A549 (cell line): ENCODE measurements around the gene PAM. TPM values are rescaled to one million over a fixed set of nuclear protein-coding genes. Genes with fewer than 3 reads are reported as not detected.
A peak's percentile ranks its signal among the peaks of the same experiment; 100 is the strongest.

Source experiments
- ATAC-seq, 2 experiments: fragments of 200-7000 bp in 1 of 2; fragments of >200 bp in 1 of 2; cut with Nextera tagmentation in 1 of 2; cut with Tn5 transposase in 1 of 2; 3 replicates each; pipeline versions ENCODE4 v1.8.0 to v1.9.1; 2018 to 2020; ENCODE audit warnings: mild to moderate bottlenecking in 1 of 2, moderate library complexity in 1 of 2
- CTCF ChIA-PET: fragments of 300-600 bp; sonication (Branson Sonifier 250); formaldehyde crosslinking; extraction: SDS; loops from one replicate; lab custom pipeline; 2021; ENCODE audit warnings: antibody characterized with exemption, inconsistent platforms; lab: Yijun Ruan, JAX
- POLR2A ChIA-PET: fragments of 350-600 bp; formaldehyde crosslinking; extraction: SDS; loops from one replicate; lab custom pipeline; 2021; ENCODE audit warnings: antibody characterized with exemption, inconsistent platforms; lab: Yijun Ruan, JAX
- DNase-seq, 2 experiments: peaks; one replicate each; pipeline versions ENCODE4 v3.0.0 to v3.0.0-alpha.2; 2011 to 2016; ENCODE audit warnings: low read depth in 1 of 2, low spot score in 1 of 2
- FAIRE-seq: peaks from 2 replicates; lab custom pipeline; 2011; peaks lifted over from hg19 to GRCh38; lab: Jason Lieb, UNC
- H3K27ac ChIP-seq, 2 experiments: fragments of >200 bp; sonication (Bioruptor Twin); formaldehyde crosslinking; 3 replicates each; pipeline ENCODE4 v1.5.1; 2016 to 2017
- H3K4me1 ChIP-seq: fragments of >200 bp; sonication (Bioruptor Twin); formaldehyde crosslinking; 3 replicates; pipeline ENCODE4 v1.6.1; 2016
- H3K4me2 ChIP-seq: fragments of >200 bp; sonication (Bioruptor Twin); formaldehyde crosslinking; 3 replicates; pipeline ENCODE4 v1.6.1; 2016
- H3K4me3 ChIP-seq: fragments of >200 bp; sonication (Bioruptor Twin); formaldehyde crosslinking; 3 replicates; pipeline ENCODE4 v1.5.1; 2016
- H3K9me3 ChIP-seq: fragments of >200 bp; sonication (Bioruptor Twin); formaldehyde crosslinking; 3 replicates; pipeline ENCODE4 v1.6.1; 2016
- CBX8 ChIP-seq: fragments of 200-600 bp; sonication (generic); IDR thresholded peaks from 2 replicates; pipeline ENCODE4 v1.6.1; 2016
- ELK1 ChIP-seq: fragments of 150-350 bp; IDR thresholded peaks from 2 replicates; pipeline ENCODE4 v1.6.1; 2014; ENCODE audit warnings: low read depth, mild to moderate bottlenecking, low read length
- EP300 ChIP-seq, 2 experiments: fragments of >200 bp; sonication (Bioruptor Twin); formaldehyde crosslinking; IDR thresholded peaks; 2 replicates in 1 of 2; 3 replicates in 1 of 2; pipeline ENCODE4 v1.6.1; 2016 to 2017
- FOSL2 ChIP-seq, 2 experiments: fragments of 450-650 bp in 1 of 2; fragments of >200 bp in 1 of 2; sonication (Bioruptor Twin) in 1 of 2; formaldehyde crosslinking; IDR thresholded peaks; 2 replicates each; pipeline versions ENCODE4 v1.5.0 to v1.6.1; 2016 to 2020; ENCODE audit warnings: mild to moderate bottlenecking in 1 of 2, moderate library complexity in 1 of 2
- HES2 ChIP-seq: fragments of >200 bp; sonication (Bioruptor Twin); formaldehyde crosslinking; IDR thresholded peaks from 2 replicates; pipeline ENCODE4 v1.6.1; 2016
- HOXA7 ChIP-seq: fragments of 250-450 bp; sonication (Bioruptor Pico); IDR thresholded peaks from 2 replicates; pipeline ENCODE4 v1.5.0; 2020; ENCODE audit warnings: mild to moderate bottlenecking, moderate library complexity
- MAX ChIP-seq: IDR thresholded peaks from 2 replicates; pipeline ENCODE4 v1.6.1; 2012
- NPAS2 ChIP-seq: fragments of 250-450 bp; sonication (Bioruptor Pico); IDR thresholded peaks from 2 replicates; pipeline ENCODE4 v1.8.0; 2022; ENCODE audit warnings: mild to moderate bottlenecking, moderate library complexity, borderline replicate concordance
- PHF8 ChIP-seq: fragments of 200-600 bp; sonication (generic); IDR thresholded peaks from 2 replicates; pipeline ENCODE4 v1.6.1; 2016; ENCODE audit warnings: low read depth, mild to moderate bottlenecking, antibody characterized with exemption, moderate library complexity, borderline replicate concordance
- RFX5 ChIP-seq: fragments of 450-650 bp; IDR thresholded peaks from 2 replicates; pipeline ENCODE4 v1.7.1; 2014; ENCODE audit warnings: antibody characterized with exemption, mild to moderate bottlenecking, moderate library complexity
- TP53 ChIP-seq: fragments of 250-450 bp; sonication (Bioruptor Pico); IDR thresholded peaks from 2 replicates; pipeline ENCODE4 v1.5.0; 2021; ENCODE audit warnings: mild to moderate bottlenecking, moderate library complexity
- ZFP36 ChIP-seq: fragments of 450-650 bp; IDR thresholded peaks from 2 replicates; pipeline ENCODE4 v1.6.1; 2014; ENCODE audit warnings: borderline replicate concordance; ENCODE audit not compliant: partially characterized antibody
- WGBS: methylation state at CpG from one replicate; pipeline ENCODE4 v1.1.6; 2017; ENCODE audit errors: missing lambda C conversion rate; 5-methylcytosine and 5-hydroxymethylcytosine counted together
- polyA plus RNA-seq, 4 experiments: library from polyadenylated mRNA; depleted of rRNA in 3 of 4; stranded (reverse); fragments of >200 nt; fragmentation: RNase III in 1 of 4; extraction: RNeasy Plus Mini Kit Qiagen cat#74134 plus additional on column Dnase treatment in 1 of 4; gene quantifications; 2 replicates in 3 of 4; 3 replicates in 1 of 4; pipeline ENCODE4 v1.2.3, GENCODE V29; 2011 to 2017

The PAM gene
- polyA plus RNA-seq, 2 of the 4 experiments (the other 2 are of a cell fraction), result 21.5 to 25.1 TPM

GRCh38 chr5:102865171-102865509, 110.0 kb downstream of the PAM start:
- FAIRE-seq, result peak; percentile 54
- no peak for TF ChIP-seq ELK1
- TF ChIP-seq FOSL2 (IDR thresholded peaks at IDR 0.05), result no peak
- no peak for TF ChIP-seq FOSL2 (CRISPR knock-in tag; IDR thresholded peaks at IDR 0.05)
- no peak for TF ChIP-seq EP300 (IDR thresholded peaks at IDR 0.05)
- TF ChIP-seq CBX8, result peak; percentile 82; the same call in 1 of the 2 replicates
- TF ChIP-seq, all 56 proteins: peak for 1
- Histone ChIP-seq H3K9me3 (no peaks in the 10 kb centered on the region), H3K4me3 (peak overlapping the region; percentile 57), H3K4me1 (peaks cover 4% of the 10 kb centered on the region; the same call in 2 of the 3 replicates), H3K27ac (peak overlapping the region; percentile 65 to 84), H3K4me2 (peak overlapping the region; percentile 95)
- ATAC-seq, result peak; percentile 17 to 27; a peak in 2 of 6 replicates
- 14% methylated on average over 3 of the region's 3 CpGs for WGBS
- no peak for DNase-seq
- ChIA-PET POLR2A (no interaction called here), CTCF (interaction anchor here (0.8 to 1.3 kb wide), 2 partner anchors 46 to 191 kb away, joined by 3 read pairs; no protein-coding TSS in a partner anchor)

GRCh38 chr5:102865510-102866236, 110.6 kb downstream of the PAM start:
- CTCF ChIA-PET, result interaction anchor here (0.8 to 1.3 kb wide), 3 partner anchors 46 to 191 kb away, joined by 3 read pairs; no protein-coding TSS in a partner anchor
- ATAC-seq, result peak; percentile 94 to 96
- TF ChIP-seq TP53 (no peak), PHF8 (0 out of 2 replicates have a peak, but pooled peaks have one; percentile 11), HOXA7 (CRISPR knock-in tag) (no peak), HES2 (no peak), NPAS2 (CRISPR knock-in tag) (no peak), FOSL2 (IDR thresholded peaks at IDR 0.05) (no peak), FOSL2 (CRISPR knock-in tag; IDR thresholded peaks at IDR 0.05) (0 out of 2 replicates have a peak, but pooled peaks have one; percentile 26), EP300 (IDR thresholded peaks at IDR 0.05) (no peak)
- WGBS, result 1% methylated on average over 41 of the region's 54 CpGs
- H3K4me2 ChIP-seq, result peak overlapping the region; percentile 95
- no peaks in the 10 kb centered on the region for H3K9me3 ChIP-seq
- DNase-seq, result peak; percentile 17 to 34
- POLR2A ChIA-PET, result no interaction called here
- no peak for FAIRE-seq
- H3K4me3 ChIP-seq, result peak overlapping the region; percentile 57
- H3K27ac ChIP-seq, result peak overlapping the region; percentile 65 to 84
- H3K4me1 ChIP-seq, result peaks cover 4% of the 10 kb centered on the region; the same call in 2 of the 3 replicates

- TF ChIP-seq MAX (no peak), ZFP36 (peak; percentile 8)
- ATAC-seq (peak; percentile 20 to 38; a peak in 3 of 6 replicates), FAIRE-seq (no peak), DNase-seq (no peak)
- ChIA-PET CTCF (interaction anchor here (0.8 to 1.3 kb wide), 2 partner anchors 45 to 105 kb away, joined by 3 read pairs; no protein-coding TSS in a partner anchor), POLR2A (no interaction called here)
- Histone ChIP-seq H3K9me3 (no peaks in the 10 kb centered on the region), H3K4me1 (peaks cover 4% of the 10 kb centered on the region; the same call in 2 of the 3 replicates), H3K4me2 (peak overlapping the region; percentile 95), H3K4me3 (peak overlapping the region; percentile 57), H3K27ac (peak overlapping the region; percentile 65 to 84)
- 7% methylated on average over 7 of the region's 7 CpGs for WGBS
These were observed 111.1 kb downstream of the PAM start for GRCh38 chr5:102866237-102866600.

GRCh38 chr5:102867992-102868662, 113.0 kb downstream of the PAM start:
- peaks cover 4% of the 10 kb centered on the region; the same call in 2 of the 3 replicates for H3K4me1 ChIP-seq
- no peak overlapping the region for H3K27ac ChIP-seq
- WGBS, result 77% methylated on average over 3 of the region's 3 CpGs
- FAIRE-seq, result no peak
- no peak for DNase-seq
- no peak for ATAC-seq
- CTCF ChIA-PET, result interaction anchor here (2.2 kb wide), 1 partner anchor 104 kb away, joined by 6 read pairs; no protein-coding TSS in a partner anchor
- no peak overlapping the region for H3K4me3 ChIP-seq
- TF ChIP-seq RFX5 (no peak), FOSL2 (IDR thresholded peaks at IDR 0.05) (no peak), FOSL2 (CRISPR knock-in tag; IDR thresholded peaks at IDR 0.05) (peak; percentile 31; the same call in 1 of the 2 replicates)
- H3K4me2 ChIP-seq, result no peak overlapping the region
- POLR2A ChIA-PET, result no interaction called here
- H3K9me3 ChIP-seq, result no peaks in the 10 kb centered on the region
